Activated CD8-positive, alpha-beta memory T cell treated with anti-CD3 and anti-CD28 coated beads, Interleukin-2, amount 50 U/mL, for 48 hours (primary cell): ENCODE results near the gene GIPC1.
"Not testable (repeated sequence)": the region's sequence is repeated elsewhere in the genome, so short reads cannot be mapped to it uniquely, and the experiment has no call there.

Source experiments
- DNase-seq: peaks from one replicate; pipeline ENCODE4 v3.0.0-alpha.2; 2020

GIPC1 gene

DNA sequence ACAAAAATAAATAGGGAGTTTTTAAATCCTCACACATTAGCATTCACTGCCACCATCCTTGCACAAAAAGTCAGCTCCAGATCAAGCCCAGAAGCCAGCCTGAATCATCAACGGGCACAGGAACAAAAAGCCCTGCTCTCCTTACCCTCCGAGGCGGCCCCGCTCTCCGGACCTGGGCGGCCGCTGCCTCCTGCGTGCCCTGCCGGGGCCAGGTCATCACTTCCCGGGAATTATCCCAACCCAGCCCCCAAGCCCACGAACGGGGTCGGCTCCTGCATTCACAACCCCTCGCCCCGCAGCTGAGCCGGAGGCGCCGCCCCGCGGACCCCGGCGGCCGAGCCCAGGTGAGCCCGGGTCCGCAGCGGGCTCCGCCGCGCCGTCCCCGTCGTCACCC lies 21.5 kb upstream of the GIPC1 start:
- DNase-seq: no peak

DNA sequence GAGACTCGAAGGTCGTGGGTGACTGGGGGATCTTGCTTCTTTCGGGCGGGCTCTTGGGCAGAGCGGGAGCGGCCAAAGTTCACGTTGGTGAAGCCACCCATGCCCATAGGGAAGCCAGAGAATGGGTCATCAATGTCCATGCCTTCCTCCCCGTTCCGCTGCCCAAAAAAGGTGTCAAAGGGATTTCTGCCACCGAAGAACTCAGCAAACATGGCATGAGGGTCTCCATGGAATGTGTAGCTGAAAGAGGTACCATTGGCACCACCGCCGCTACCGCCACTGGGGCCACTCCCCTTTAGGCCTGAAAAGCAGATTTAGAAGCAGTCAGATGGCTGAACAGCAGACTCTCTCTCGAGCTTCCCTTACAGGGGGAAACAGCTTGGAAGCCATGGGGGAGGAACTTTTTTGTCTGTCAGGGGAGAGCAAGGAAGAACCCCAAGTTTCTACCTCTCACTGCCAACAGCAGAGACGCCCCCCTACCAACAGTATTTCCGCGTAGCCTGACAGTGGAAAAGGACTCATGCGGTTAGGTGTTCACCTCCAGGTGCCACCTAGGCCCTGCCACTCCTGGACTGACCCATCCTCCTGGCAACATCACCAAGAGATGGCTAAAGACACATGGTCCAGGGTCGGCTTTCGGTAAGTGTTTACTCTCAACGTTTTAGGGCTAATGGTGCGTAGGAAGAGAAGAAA lies 21.0 kb upstream of the GIPC1 start:
- no peak for DNase-seq

DNA sequence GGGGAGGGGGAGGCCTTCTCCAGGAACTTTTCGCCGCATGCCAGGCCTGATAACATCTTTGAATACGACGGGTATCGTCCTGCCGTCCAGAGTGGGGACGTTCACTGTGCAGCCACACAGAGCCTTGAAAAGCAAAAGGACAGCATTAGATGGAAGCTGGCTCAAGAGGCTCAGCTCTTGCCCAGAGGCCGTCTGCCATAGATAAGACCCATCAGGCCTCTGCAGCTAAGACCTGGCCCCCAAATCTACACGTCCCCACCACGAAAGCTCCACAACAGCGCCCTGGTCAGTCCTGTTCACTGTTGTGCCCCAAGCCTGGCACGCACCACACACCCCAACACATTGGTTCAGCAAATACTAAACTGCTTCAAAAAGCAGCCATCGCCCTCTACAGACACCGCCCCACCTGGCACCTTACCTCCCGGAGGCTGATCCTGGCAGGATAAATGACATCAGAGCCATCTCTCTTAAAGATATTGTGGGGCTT lies 20.2 kb upstream of the GIPC1 start:
- DNase-seq: no peak

DNA sequence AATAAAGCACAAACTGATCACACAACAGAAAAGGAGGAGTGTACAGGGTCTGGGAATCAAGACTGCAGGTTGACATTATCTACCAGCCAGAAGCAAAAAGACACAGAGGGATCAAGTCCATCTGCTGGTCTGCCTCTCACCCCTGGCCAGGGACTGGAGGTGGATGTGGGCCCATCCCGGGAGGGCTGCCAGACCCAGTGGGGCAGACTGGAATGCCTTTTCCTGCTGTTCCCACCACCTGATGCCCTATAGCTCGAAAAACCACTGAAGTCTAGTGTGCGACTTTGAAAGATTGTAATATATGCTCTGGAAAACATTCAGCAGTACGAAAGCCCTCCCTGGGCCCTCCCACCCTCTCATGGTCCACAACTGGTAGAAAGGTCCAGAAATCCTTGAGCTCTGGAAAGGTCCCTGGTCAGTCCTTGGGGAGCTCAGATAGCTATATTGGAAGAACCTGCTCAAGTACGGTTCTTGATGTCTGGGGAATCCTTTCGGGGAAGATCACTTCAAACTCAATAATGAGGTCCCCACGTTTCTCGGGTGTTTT lies 19.6 kb upstream of the GIPC1 start:
- no peak for DNase-seq

DNA sequence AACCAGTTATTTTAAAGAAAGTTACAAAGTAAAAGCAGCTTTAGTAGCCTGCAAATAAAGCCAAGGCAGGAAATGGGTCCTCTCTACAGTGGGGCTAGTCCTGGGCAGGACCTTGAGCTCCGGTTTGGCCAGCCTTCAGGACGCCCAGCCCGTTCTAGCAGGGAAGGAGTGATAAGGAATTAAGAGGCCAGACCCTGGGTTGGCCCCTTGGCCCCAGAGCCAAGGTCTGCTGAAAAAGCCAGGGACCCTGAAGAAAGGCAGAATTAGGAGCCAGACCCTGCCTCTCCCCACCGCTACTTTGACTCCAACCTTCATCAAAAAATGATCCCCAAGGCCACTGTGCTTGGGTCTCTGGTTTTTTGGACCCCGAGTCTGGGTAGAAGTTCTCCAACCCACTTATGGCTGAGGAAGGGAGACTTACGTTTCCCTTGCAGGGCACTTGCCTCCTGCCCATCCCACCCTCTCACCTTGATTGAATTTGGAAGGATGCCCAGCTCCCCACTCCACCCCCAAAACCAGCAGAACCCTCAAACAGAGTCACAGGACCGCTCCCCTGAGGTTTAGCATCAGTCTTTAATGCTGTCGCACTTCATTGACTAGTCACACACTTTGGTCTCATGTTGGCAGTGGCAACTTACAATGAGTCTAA lies 18.4 kb upstream of the GIPC1 start:
- DNase-seq: no peak

DNA sequence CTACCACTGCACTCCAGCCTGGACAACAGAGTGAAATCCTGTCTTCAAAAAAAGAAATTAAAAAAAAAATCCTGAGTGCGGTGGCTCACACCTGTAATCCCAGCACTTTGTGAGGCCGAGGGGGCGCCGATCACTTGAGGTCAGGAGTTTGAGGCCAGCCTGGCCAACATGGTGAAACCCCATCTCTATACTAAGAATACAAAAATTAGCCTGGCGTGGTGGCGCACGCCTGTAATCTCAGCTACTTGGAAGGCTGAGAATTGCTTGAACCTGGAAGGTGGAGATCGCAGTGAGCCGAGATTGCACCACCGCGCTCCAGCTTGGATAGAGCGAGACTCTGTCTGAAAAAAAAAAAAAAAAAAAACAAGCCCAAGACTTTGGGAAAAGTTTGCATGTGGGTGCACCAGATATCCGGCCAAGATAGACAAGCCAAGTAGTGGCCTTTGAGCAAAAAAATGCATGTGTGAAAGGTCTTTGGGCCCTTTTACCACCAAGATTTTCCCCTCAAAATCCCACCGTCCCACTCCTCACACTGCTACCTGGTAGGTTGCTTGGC lies 16.6 kb upstream of the GIPC1 start:
- no peak for DNase-seq

DNA sequence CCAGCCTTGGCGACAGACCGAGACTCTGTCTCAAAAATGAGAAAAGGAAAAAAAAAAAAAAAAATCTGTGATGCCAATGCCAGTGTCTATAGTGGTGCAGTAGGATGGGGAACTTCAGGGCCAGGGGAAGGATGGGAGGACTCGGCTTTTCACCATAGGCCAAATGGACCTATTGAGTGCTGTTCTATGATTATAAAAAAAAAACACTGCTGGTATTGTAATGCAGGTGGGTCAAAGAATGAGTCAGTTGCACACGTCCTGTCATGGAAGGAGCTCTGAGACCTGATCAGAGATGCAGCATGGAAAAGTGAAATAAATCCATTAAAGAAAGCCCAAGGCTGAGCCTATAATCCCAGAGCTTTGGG lies 15.3 kb upstream of the GIPC1 start:
- no peak for DNase-seq

DNA sequence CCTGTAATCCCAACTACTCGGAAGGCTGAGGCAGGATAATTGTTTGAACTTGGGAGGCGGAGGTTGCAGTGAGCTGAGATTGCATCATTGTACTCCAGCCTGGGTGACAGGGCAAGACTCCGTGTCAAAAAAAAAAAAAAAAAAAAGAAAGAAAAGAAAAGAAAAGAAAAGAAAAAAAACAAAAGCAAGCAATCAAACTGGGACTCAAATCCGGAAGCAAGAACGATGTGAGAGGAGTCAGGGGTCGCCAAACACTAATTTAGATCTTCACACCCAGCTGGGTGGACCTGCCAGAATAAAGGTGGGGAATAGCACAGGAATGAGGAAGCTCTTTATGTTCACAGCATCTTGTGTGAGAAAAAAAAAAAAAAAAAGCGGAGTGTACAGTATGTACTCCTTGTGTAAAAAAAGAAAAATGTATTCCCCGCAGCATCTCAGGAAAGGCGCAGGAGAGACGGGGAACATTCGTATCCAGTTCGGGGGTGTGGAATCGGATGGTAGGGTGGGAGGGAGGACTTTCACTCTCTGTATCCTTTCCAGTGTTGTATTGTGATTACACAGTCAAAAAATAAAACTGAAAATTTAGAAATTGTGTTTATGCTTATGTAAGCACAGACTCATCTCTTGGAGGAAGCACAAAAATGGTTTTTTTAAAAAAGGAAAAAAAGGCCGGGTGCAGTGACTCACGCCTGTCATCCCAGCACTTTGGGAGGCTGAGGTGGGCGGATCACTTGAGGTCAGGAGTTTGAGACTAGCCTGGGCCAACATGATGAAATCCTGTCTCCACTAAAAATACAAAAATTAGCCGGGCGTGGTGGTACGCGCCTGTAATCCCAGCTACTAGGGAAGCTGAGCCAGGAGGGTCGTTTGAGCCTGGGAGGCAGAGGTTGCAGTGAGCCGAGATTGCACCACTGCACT lies 14.6 kb upstream of the GIPC1 start:
- no peak for DNase-seq

DNA sequence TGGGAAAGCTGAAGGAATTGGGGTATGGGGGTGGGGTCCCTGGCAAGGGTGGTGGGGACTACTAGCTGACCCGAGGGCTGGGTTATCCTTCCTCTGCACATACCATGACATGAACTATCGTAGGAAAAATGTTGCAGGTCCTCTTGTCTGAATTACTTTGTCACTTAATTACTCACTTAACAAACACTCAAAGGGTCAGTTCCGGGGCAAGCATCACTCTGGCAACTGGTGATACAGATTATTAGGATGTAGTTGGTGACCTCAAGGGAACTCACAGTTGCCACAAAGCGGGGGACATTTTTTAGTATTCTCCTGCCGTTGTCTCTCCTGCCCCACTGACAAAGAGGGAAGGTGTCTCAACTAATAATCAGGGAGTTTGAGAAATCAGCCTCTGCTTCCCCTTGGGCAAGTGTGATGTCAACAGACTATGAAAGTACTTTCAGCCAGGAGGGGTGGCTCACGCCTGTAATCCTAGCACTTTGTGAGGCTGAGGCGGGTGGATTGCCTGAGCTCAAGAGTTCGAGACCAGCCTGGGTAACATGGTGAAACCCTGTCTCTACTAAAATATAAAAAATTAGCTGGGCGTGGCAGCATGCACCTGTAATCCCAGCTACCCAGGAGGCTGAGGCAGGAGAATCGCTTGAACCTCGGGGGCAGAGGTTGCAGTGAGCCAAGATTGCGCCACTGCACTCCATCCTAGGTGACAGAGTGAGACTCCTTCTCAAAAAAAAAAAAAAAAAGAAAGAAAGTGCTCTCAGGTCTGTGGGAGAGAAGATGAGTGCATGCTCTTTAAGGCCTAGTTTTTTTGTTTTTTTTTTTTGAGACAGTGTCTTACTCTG lies 12.0 kb upstream of the GIPC1 start:
- DNase-seq: no peak

DNA sequence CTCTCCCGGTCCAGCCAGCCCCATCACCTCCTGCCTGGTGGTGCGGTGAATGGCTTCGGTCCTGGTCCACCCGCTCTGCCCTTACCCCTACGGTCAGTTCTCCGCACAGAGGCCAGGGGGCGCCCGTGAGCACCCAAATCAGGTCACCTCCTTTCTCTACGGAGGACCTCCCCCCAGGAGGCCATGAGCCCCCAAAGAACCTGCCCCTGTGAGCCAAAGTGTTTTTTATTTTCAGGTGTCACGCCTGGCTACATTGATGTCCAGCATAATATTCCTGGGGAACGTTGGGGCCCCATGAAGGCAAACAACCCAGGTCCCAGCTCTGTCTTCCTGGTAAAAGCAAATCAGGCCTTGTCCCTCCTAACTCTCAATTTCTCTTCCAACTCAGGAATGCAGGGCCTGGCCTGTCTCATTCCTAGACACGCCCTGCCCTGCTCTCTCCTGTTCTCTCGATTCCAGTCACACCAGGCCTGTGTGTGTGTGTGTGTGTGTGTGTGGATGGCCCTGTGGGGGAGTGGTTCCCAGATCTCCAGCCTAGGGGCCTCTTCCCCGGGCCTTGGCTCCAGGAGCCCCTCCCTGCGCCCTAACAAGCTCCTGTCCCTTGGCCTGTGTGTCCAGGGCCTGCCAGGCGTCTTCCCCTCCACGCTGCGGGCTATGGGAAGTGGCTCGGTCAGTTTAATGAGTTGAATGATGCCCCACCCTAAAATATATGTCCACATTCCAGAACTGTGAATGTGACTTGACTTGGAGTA lies 9.7 kb upstream of the GIPC1 start:
- DNase-seq: peak; percentile 93

DNA sequence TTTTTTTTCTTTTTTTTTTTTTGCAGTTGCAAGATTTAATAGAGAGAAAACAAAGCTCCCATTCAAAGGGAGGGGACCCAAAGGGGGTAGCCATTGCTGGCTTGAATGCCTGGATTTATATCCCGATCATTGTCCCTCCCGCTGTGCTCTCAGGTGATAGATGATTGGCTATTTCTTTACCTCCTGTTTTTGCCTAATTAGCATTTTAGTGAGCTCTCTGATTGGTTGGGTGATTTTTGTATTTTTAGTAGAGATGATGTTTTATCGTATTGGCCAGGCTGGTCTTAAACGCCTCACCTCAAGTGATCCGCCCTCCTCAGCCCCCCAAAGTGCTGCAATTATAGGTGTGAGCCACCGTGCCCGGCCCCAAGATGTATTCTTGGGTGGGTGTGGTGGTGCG lies 8.6 kb upstream of the GIPC1 start:
- DNase-seq: not testable (repeated sequence)

DNA sequence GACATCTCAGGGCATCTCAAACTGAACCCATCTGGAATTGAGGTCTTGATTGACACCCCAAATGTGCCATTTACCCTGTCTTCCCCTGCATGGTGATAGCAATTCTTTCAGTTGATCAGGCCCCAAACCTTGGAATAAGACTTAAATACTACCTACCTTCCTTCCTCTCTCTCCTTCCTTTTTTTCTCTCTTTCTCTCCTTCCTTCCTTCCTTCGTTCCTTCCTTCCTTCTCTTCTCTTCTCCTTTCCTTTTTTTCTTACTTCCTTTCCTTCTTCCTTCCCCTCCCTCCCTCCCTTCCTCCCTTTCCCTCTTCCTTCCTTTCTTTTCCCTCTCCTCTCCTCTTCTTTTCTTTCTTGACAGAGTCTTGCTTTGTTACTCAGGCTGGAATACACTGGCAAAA lies 7.4 kb upstream of the GIPC1 start:
- no peak for DNase-seq

DNA sequence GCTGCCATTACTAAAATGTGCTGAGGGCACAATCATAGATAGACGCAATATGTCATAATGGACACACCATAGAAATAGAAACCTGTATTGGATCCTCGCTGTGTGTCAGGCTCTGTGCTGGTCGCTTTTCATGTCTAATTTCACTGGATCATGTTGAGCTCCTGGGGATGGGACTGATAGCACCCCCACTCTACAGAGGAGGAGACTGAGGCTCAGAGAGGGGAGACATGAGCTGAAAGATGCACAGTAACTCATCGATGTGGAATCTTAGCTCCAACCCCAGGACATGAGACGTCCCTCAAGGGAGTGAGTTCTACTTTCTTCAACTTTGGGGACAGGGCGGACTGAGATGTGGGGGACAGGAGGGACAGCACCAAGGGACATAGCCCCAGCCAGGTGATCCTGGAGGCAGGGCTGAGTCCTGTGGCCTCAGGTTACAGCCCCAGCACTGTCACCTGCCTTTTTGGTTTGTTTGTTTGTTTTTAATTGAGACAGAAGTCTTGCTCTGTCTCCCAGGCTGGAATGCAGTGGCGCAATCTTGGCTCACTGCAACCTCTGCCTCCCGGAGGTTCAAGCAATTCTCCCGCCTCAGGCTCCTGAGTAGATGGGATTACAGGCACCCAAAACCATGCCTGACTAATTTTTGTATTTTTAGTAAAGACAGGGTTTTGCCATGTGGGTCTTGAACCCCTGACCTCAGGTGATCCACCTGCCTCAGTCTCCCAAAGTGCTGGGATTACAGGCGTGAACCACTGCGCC lies 6.6 kb upstream of the GIPC1 start:
- no peak for DNase-seq

DNA sequence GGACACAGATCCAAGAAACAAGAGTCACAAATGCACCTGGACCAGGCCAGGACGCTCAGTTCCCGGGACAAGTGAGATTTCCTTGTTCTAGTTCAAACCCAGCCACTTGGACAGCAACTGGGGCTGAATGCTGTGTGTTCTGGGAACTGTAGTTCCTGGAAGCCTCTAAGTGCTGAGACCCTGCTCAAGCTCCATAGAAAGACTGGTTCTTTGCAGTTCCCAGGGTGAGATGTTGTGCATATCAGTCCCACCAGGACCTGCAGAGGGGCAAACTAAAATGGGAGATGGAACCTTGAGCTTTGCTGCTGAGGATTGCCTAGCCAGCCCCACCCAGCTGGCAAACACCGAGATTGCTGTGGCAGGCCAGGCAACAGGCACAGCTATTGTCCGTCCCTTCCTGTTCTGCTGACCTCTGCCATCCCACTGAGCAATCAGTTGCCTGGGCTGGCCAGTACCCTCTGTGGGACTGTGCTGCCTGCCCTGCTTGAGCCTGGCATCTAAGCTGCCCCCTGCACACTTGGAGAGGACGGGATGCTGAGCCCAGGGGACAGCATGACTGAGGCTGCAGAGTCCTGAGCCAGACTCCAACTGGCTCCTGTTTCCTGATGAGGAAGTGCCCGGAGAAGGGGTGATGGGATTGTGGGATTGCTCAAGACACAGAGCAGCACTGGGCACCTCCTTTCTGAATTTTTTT lies 1.4 kb upstream of the GIPC1 start:
- DNase-seq: no peak

DNA sequence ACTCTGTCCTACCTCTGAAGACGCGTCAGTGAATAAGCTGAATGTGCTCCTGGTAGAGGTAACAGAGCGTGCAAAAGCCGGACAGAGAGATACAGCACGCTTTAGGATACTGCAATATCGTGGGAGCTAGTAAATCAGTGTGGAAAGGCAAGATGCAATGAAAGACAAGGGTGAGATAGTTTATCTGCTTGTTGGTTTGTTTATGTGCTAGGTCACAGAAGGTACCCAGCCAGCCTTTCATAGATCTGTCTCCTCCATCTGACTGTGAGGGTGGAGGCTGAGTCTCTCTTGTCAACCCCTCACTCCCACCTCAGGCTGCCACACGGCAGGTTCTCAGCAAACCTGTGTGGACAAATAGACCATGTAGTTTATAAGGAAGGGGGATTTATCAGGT lies 904 bp upstream of the GIPC1 start:
- DNase-seq: no peak

DNA sequence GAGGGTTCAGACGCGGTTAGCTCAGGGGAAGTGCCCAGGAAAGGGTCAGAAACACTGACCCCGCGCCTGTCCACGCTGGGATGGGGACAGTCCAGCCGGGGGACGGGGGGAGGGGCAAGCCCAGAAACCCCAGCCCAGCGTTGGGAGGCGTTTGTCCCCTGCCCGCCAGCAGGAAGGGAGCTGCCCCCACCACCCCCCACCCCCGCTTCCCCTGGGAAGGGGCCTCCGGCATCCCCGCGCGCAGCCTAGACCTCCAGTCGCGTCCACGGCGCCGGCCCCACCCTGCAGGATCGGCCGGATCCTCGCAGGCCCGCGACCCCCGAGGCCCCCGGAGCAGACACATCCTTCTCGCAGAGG lies 277 bp downstream of the GIPC1 start:
- no peak for DNase-seq

DNA sequence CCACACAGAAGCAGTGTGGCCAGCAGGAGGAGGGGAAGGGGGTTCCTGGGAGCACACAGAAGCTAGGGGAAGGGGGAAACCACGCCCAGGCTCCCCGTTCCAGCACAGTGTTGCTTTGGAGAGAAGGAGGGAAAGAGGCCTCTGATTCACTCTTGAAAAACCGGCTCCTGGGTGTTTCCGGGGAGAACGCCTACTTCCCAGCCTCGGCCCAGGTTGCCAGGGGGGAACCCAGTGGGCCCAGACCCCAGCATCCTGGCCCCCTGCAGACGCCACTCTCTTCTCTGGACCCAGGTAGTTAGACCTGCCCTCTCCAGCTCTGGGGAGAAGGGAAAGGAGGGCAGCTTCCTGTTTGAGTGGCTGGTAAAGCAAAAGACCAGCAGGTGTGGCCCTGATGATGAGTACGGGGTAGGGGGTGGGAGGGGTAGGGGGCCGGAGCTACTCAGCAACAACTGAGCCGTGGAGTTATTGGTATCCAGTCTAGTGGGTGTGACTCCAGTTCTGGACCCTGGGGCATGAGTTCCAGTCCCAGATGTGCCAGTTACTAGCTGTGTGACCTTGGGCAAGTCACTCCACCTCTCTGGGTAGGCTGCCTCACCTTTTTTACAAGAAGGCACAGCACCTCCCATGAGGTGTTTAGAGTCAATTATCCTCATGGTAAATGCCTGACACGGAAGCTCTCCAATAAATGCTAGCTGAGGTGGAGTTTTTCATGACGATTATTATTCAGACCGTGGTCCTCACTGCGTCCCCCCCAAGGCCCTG lies 836 bp downstream of the GIPC1 start:
- peak; percentile 53 for DNase-seq

DNA sequence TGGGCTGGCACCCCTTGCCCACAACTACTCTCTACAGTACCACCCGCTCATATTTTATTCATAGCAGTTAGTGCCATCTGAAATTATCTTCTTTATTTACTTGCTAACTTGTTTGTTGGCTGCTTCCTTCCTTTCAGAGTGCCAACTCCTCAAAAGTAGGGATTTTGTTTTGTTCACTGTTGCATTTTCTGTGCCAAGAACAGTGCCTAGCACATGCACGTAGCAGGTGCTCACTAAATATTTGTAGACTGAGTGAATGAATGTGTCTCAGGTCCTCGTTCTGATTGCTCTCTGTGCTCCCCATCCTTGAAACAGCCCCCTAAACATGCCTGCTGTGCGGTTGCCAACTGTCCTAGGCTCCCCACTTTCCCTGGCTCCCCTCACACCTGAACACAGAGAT lies 1.5 kb downstream of the GIPC1 start:
- no peak for DNase-seq

DNA sequence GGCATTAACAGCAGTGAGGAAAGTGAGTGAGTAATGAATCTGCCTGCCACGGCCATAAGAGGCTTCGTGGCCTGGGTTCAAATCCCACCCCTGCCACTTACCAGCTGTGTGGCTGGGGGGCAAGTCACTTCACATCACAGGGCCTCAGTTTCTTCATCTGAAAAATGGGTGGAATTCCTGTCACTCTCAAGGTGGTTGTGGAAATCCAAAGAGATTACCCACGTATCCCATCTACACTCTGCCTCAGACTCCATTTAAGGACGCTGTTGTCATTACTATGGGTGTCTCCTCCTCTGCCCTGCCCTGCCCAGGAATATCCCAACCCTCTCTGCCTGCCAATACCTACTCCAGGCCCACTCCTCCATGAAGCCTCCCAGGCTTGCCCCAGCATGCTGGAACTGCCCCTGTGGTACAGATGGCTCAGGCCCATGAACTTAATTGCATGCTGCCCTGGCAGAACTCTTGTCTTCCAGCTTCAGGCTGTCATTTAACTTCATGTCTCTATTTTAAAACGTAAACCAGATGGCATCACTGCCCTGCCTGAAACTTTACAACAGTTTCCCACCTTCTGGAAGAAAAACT lies 3.1 kb downstream of the GIPC1 start:
- no peak for DNase-seq
